Glomerular endothelial cell (primary cell): ENCODE data around the gene EXTL2. TPM values are rescaled to one million over a fixed set of nuclear protein-coding genes. Genes with fewer than 3 reads are reported as not detected.
"Not testable (repeated sequence)": the region's sequence is repeated elsewhere in the genome, so short reads cannot be mapped to it uniquely, and the experiment has no call there.

Experiments
- DNase-seq: peaks from one replicate; pipeline ENCODE4 v3.0.0-alpha.2; 2011; ENCODE audit warnings: low read depth, low spot score; ENCODE audit errors: extremely low read depth
- total RNA-seq: library from RNA; depleted of rRNA; stranded (reverse); fragments of >200 nt; gene quantifications from 2 replicates; pipeline ENCODE4 v1.2.3, GENCODE V29; 2015

Gene EXTL2, protein sequence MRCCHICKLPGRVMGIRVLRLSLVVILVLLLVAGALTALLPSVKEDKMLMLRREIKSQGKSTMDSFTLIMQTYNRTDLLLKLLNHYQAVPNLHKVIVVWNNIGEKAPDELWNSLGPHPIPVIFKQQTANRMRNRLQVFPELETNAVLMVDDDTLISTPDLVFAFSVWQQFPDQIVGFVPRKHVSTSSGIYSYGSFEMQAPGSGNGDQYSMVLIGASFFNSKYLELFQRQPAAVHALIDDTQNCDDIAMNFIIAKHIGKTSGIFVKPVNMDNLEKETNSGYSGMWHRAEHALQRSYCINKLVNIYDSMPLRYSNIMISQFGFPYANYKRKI
- 19.2 and 20.0 TPM in 2 replicates for total RNA-seq

- DNase-seq: peak; percentile 60
Observed at GRCh38 chr1:100894603-100895539, at the start of gene EXTL2. EXTL2 (minus strand) TSS chr1:100894842; CDS start chr1:100888757, 6,085 bp downstream.

- DNase-seq: no peak
Observed at GRCh38 chr1:100943533-100943932, 48.9 kb upstream of the EXTL2 start.

GRCh38 chr1:100942304-100943046, 47.8 kb upstream of the EXTL2 start:
- no peak for DNase-seq

DNA sequence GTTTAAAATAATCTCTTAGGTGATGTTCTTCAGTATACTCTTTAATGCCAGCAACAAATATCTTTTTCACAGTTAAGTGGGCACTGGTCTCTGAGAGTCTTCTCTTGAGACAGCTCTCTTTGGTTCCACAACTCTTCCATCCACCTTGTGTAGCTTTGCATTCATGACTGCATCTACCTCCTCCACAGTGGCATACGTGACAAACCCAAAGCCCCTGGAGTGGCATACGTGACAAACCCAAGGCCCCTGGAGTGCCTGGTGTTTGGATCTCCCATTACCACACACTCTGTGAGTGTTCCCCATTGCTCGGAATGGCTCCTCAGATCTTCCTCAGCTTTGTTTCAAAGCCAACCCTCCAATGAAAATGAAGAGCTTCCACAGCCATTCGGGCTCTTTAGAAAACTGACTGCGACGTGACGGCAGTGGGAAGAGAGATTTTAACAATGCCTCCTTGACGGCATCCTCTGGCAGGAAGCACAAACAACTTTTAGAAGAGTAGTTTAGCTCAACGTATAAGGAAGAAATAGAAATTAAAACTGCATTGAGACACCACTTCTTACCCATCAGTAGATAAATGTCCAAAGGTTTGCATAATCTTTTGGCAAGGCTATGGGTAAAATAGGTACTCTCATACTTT, 47.1 kb upstream of the EXTL2 start:
- no peak for DNase-seq

DNA sequence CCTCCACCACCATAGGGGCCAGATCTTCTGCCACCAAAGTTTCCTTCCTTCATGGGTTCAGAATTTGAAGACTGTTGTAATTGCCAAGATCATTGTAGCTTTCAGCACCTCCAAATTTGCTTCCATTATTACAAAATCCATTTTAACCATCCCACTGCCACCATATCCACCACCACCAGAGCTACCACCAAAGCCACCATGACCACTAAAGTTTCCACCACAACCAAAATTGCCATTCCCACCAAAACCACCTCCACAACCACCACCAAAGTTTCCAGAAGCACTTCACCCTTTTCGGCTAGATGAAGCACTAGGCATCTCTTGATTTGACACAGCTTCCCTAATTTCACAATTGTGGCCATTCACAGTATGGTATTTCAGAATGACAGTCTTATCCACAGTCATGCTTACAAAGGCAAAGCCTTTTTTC, 46.5 kb upstream of the EXTL2 start:
- DNase-seq: no peak

DNA sequence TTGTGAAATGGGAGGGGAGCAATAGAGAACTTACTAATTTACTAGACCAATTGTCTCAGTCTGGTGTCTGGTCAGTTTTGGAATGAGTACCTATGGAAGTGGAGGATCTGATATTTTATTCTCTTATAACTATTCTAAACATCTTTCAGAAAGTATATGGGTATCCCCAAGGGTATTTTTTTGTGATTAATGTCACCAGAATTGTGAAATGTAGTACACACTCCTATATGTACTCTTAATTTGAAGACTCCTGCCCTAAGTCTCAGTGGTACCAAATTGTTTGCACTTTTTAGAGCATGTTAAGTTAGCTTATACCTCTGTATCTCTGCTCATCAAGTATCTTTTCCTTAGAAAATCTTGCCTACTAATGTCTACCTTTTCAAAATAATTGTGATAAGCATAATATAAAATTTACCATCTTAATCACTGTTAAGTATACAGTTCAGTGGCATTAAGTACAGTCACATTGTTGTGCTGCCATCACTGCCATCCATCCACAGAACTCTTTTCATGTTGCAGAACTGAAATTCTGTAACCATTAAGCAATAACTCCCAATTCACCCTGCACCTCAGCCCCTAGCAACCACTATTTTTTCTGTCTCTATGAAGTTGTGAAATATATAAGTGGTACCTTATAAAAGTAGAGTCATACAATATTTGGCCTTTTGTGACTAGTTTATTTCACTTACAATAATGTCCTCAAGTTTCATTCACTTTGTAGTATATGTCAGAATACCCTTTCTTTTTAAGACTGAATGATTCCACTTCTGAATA, 41.7 kb upstream of the EXTL2 start:
- DNase-seq: no peak

DNA sequence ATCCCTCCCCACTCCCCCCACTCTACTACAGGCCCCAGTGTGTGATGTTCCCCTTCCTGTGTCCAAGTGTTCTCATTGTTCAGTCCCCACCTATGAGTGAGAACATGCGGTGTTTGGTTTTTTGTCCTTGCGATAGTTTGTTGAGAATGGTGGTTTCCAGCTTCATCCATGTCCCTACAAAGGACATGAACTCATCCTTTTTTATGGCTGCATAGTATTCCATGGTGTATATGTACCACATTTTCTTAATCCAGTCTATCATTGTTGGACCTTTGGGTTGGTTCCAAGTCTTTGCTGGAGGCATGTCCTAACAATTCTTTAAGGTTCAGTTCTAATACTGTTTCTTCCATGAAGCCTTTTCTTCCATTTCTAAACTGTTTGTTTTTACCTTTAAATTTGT, 38.9 kb upstream of the EXTL2 start:
- DNase-seq: not testable (repeated sequence)

DNA sequence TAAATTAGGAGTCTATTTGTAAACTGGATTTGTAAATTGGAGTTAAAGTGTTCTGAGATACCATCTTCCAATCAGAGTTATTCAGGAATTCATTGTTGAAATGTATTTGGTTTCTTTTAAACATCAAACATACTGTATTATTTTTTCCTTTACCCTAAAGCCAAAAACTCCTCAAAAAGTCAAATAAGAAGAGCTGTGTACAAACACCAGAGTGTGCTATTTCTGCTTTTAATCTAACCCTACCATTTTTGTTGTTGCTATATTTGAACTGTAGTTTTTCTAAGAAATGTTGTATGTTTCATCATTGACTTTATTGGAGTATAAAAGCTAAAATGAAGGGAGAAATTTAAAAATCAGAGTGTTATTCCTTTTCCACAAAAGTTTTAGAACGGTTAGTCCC, 37.1 kb upstream of the EXTL2 start:
- DNase-seq: no peak

DNA sequence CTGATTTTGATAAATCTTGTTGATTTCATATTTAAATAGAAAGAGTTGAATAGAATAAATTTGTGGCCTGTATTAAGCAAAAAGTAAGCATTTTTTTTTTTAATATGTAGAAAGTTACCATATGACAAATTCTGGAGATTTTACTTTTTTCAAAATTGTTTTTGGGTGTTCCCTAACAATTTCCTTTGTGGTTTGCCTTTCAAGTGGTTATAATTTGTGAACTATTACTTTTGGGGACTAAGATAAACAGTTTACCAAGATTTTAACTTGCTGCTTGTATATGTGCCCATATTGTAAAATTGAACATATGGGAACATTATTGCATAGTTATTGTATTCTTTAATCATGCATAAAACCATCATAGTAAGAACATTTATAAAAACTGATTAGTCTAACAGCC, 35.9 kb upstream of the EXTL2 start:
- DNase-seq: no peak

- DNase-seq: no peak
Observed at GRCh38 chr1:100928128-100928527, 33.5 kb upstream of the EXTL2 start.

DNA sequence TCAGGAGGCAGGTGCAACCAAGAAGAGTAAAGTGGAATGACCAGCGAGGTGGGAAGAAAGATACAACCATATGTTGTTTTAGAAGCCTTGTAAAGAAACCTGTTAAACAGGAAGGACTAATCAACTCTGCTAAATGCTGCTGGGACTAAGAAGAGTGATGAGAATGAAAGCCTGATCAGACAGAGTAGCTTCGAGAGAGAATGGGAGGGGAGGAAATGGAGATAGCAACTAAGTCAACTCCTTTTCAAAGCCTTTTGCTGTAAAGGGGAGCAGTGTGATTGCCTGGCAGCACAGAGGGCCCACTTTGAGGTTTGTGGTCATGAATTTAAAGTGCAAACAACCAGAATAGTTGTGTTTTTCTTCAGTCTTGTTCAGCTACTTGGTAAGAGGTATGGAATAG, 32.6 kb upstream of the EXTL2 start:
- no peak for DNase-seq

- DNase-seq: no peak
Observed at GRCh38 chr1:100926240-100926639, 31.6 kb upstream of the EXTL2 start.

GRCh38 chr1:100924991-100925390, 30.3 kb upstream of the EXTL2 start:
- DNase-seq: no peak

- DNase-seq: no peak
Observed at GRCh38 chr1:100924212-100924611, 29.6 kb upstream of the EXTL2 start.

DNA sequence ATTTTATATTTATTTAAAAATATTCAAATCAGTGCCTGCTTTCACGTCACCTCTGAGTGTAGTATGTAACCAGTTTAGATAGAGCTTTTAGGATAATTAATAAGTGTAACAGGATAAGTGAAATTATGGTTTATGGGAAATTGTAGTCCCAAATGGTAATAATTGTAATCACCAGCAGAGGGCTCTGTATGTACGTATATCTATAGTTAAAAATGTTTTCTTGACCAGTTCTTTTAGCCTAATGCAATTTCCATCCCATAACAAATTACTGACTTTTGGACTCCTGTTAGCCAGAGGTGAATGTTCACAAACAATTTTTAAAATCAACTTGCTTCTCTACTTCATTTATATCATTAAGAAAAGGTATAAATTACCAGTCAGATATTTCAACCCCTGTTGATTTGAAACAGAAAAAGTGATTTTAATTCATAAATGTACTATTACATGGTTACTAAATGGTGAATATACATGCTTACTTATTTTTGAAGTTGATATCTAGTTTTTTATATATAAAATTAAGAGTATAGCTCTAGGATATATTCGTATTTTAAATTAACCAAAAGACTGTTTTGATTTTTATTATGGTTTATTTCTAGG, 26.6 kb upstream of the EXTL2 start:
- DNase-seq: peak; percentile 62

- DNase-seq: no peak
Observed at GRCh38 chr1:100912019-100912418, 17.4 kb upstream of the EXTL2 start.

DNA sequence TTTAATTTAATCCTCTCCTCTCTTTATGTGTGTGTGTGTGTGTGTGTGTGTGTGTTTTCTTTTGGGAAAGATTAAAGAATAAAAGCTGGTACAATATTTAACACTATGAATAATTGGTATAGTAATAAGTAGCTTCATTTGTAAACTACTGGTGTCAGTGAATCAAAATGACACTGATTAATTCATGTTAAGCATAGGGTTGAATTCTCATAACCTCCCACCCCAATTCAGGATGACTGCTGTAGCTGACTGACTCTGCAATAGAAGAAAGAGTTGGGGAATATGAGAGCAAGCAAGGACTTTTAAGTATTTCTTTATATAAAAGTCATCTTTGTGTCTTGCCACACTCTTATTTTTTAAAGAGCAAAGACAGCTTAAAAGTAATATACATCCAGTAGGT, 14.4 kb upstream of the EXTL2 start:
- DNase-seq: no peak

- no peak for DNase-seq
Observed at GRCh38 chr1:100907887-100908286, 13.2 kb upstream of the EXTL2 start.

DNA sequence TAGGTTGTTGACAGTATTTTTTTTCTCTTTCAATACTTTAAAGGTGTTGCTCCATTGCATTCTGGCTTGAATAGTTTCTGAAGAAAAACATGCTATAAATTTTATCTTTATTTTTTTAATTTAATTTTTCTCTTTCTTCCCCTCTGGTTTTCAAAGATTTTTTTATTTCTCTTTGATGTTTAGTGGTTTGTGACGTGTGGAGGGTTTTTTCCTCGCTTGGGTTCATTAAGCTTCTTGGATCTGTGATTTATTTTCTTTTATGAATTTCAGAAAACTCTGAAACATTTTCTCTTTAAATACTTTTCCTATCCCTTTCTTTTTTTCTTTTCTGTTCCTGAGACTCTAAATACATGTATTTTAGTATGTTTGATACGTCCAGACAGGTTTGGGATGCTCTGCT, 10.5 kb upstream of the EXTL2 start:
- DNase-seq: no peak

DNA sequence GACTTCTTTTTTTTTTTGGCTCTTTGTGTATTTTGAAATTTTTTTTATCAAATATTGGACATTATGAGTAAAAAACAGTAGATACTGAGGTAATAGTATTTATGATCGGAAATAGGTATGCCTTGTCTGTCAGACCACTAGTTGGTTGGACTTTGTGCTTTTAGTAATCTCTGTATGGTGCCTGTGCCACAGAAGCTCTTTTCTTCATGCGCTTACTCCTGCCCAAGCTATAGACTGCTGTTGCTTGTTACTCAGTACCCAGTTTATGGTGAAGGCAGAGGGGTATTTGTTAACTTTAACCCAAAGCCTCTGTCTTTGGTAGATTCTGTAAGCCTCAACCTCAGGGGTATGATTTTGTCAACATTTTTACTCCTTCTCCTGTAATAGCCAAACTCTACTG, 9.9 kb upstream of the EXTL2 start:
- no peak for DNase-seq
